Muscle of arm (tissue), 12 donors: Measurements from ENCODE around the gene AJUBA. TPM values are rescaled to one million over a fixed set of nuclear protein-coding genes. Genes with fewer than 3 reads are reported as not detected.
"Not testable (repeated sequence)": the region's sequence is repeated elsewhere in the genome, so short reads cannot be mapped to it uniquely, and the experiment has no call there.

Source experiments
- DNase-seq: peaks from one replicate; pipeline ENCODE4 v3.0.0-alpha.2; 2013
- polyA plus RNA-seq, 12 donors: library from polyadenylated mRNA; unstranded; fragments of 120-200 nt; gene quantifications; one replicate each; pipeline ENCODE4 v1.2.1, GENCODE V29; 2013; ENCODE audit not compliant: insufficient read length in 12 of 12

The AJUBA gene
- polyA plus RNA-seq, 12 donors = 36.7 to 167 (median 42.0) TPM

- DNase-seq = no peak
These were observed 26.4 kb downstream of the AJUBA start for GRCh38 chr14:22955702-22956569.

DNA sequence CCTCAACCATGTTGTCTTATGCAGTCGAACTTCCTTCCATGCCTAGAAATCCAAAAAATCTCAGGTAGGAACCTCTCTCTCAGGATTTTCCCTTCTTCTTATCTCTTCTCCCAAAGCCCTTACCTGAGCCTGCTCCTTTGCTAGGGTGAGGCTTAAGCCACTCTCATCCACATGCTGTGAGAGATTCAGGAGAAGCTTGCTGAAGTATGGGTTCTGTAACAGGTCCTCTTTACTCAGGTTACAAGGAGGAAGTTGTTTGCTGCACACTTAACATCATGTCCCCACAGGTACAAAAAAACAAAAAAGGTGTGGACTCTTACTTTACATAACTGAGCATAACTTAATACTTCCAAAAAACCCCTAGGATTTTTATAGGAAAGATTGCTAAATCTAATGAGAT lies 29.9 kb downstream of the AJUBA start:
- no peak for DNase-seq

GRCh38 chr14:22951795-22952194 lies 30.6 kb downstream of the AJUBA start:
- not testable (repeated sequence) for DNase-seq

GRCh38 chr14:22945642-22946041 lies 36.7 kb downstream of the AJUBA start:
- DNase-seq = no peak

- no peak for DNase-seq
These were observed 42.7 kb downstream of the AJUBA start for GRCh38 chr14:22939684-22940083.

DNA sequence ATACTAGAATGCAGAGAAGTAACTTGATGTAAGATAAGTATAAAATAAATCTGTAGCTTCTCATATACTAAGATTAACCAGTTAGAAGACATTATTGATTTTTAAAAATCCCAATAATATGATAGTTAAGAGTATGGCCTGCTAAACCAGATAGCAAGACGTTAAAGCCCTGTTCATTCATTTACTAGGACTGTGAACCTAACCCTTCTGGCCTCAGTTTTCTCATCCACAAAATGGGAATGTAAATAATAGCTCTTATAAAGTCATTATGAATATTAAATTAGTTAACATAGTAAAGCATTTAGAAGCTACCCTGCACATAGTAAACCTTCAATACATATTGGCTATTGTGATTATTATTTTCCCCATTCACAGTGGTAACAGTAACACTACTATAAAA lies 47.2 kb downstream of the AJUBA start:
- no peak for DNase-seq

- no peak for DNase-seq
These were observed 50.2 kb downstream of the AJUBA start for GRCh38 chr14:22932146-22932545.

DNA sequence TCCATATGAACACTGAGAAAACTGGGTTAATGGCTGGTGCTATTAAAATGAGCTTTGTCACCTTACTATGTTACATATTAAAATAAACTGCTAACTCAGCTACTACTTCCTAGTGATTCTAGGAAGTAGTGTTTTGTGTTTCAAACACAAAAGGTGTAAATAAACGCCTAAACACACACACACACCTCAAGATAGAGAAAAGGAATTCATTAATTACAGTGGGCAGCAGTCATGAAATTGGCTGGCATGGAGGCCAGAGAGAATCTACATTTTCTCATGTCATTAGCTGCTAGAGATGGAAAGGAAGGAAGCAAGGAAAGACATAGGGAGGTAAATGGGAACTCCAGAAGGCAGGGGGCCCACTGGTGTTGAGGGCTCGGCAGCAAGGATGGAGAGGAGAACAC lies 52.4 kb downstream of the AJUBA start:
- no peak for DNase-seq

- DNase-seq = peak; percentile 99
These were observed 53.0 kb downstream of the AJUBA start, which contains the start of gene PRMT5 for GRCh38 chr14:22929104-22929960. Gene PRMT5, minus strand, starts transcription at chr14:22929376. Its CDS starts 15 bp downstream, at chr14:22929361.

DNA sequence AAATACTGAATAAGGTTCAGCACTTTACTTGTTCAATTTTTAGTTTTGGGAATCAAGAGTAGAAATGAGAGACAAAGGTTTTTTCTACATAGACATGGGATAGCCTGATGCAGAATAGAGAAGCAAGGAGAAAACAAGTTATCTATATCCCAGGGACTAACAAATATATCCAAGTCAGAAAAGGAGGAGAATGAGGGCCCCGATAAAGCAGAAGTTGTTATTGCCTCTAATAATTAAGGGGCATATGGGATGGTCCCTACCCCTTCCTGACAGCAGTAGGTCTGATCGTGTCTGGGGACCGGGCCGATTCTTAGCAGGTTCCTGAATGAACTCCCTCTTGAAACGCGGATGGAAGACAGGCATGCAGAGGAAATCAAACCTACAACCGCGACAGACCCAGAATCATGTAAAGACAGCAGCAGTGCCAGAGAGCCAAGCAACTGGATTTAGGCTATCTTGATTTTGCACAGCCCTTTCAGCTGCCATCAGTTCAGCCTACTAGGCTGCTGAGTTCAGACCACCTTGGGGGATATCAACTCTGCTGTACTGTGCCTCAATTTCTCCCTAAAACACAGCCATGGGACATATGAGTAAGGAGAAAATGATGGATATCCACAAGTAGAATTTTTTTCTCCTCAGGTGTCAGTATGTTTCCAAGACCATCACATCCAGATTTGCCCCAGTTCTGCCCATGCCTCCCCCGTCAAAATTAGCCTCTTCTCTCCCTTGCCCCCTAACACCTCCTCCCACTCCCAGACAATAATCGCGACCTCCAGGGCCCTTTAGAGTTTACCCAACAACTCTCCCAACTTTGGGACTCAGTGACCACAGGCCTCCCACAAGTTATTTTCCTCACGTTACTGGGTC lies 53.9 kb downstream of the AJUBA start:
- DNase-seq = no peak

GRCh38 chr14:22926316-22926715 lies 56.0 kb downstream of the AJUBA start:
- no peak for DNase-seq

DNA sequence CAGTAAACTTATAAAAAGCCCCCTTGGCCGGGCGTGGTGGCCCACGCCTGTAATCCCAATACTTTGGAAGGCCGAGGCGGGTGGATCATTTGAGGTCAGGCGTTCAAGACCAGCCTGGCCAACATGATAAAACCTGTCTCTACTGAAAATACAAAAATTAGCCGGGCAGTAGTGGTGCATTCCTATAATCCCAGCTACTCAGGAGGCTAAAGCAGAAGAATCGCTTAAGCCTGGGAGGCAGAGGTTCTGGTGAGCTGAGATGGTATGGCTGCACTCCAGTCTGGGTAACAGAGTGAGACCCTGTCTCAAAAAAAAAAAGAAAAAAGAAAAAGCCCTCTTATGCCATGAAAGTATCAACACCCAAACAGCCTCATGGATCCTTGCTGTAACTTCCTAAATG lies 56.8 kb downstream of the AJUBA start:
- no peak for DNase-seq

GRCh38 chr14:22923746-22924145 lies 58.6 kb downstream of the AJUBA start:
- no peak for DNase-seq

- no peak for DNase-seq
These were observed 60.1 kb downstream of the AJUBA start for GRCh38 chr14:22922294-22922693.

Other genes with a start within 250 kb of the AJUBA start
- 100 to 1,000 TPM in 11 of 12 donors, not detected in 1; 150 to 268 (median 226) TPM for gene OXA1L, start 215.9 kb downstream of the AJUBA start, polyA plus RNA-seq
- 10 to 100 TPM in 11 of 12 donors, not detected in 1; 14.0 to 34.9 (median 26.6) TPM for gene SLC7A7, start 167.1 kb downstream of the AJUBA start, polyA plus RNA-seq
- 10 to 100 TPM in 11 of 12 donors, not detected in 1; 52.5 to 71.0 (median 60.1) TPM for gene MRPL52, start 152.7 kb downstream of the AJUBA start, polyA plus RNA-seq
- gene MMP14, start 146.0 kb downstream of the AJUBA start, polyA plus RNA-seq = 100 to 1,000 TPM in 11 of 12 donors, not detected in 1; 114 to 285 (median 170) TPM
- 10 to 100 TPM in 11 of 12 donors, not detected in 1; 29.7 to 49.0 (median 37.2) TPM for gene LRP10, start 110.8 kb downstream of the AJUBA start, polyA plus RNA-seq
- gene REM2, start 99.3 kb downstream of the AJUBA start, polyA plus RNA-seq = under 1 TPM in 8 of 12 donors, not detected in 4; 0.09 to 0.46 (median 0.14) TPM
- gene RBM23, start 63.4 kb downstream of the AJUBA start, polyA plus RNA-seq = 10 to 100 TPM in 11 of 12 donors, not detected in 1; 48.3 to 86.1 (median 57.0) TPM
- gene PRMT5, start 53.2 kb downstream of the AJUBA start, polyA plus RNA-seq = 10 to 100 TPM in 11 of 12 donors, not detected in 1; 54.0 to 87.0 (median 73.5) TPM
- gene HAUS4, start 25.5 kb downstream of the AJUBA start, polyA plus RNA-seq = 10 to 100 TPM in 11 of 12 donors, not detected in 1; 29.2 to 54.0 (median 40.1) TPM
- gene C14orf93, start 27.6 kb upstream of the AJUBA start, polyA plus RNA-seq = 10 to 100 TPM in 8 of 12 donors, 1 to 10 TPM in 3, not detected in 1; 8.9 to 17.0 (median 11.6) TPM
- 100 to 1,000 TPM in 11 of 12 donors, not detected in 1; 111 to 238 (median 212) TPM for gene PSMB5, start 52.3 kb upstream of the AJUBA start, polyA plus RNA-seq
- gene PSMB11, start 59.7 kb upstream of the AJUBA start, polyA plus RNA-seq = not detected
- 10 to 100 TPM in 2 of 12 donors, 1 to 10 TPM in 9, not detected in 1; 2.3 to 12.5 (median 3.7) TPM for gene CDH24, start 75.0 kb upstream of the AJUBA start, polyA plus RNA-seq
- gene ACIN1, start 112.6 kb upstream of the AJUBA start, polyA plus RNA-seq = 100 to 1,000 TPM in 11 of 12 donors, not detected in 1; 108 to 284 (median 129) TPM
- 10 to 100 TPM in 11 of 12 donors, not detected in 1; 30.8 to 62.2 (median 50.8) TPM for gene C14orf119, start 113.0 kb upstream of the AJUBA start, polyA plus RNA-seq
- gene CIROP, start 122.4 kb upstream of the AJUBA start, polyA plus RNA-seq = under 1 TPM in 1 of 12 donors, not detected in 11; 0.07 TPM
- under 1 TPM in 4 of 12 donors, not detected in 8; 0.08 to 0.61 (median 0.13) TPM for gene CEBPE, start 136.7 kb upstream of the AJUBA start, polyA plus RNA-seq
- 10 to 100 TPM in 2 of 12 donors, 1 to 10 TPM in 9, not detected in 1; 2.6 to 29.0 (median 4.2) TPM for gene SLC7A8, start 201.1 kb upstream of the AJUBA start, polyA plus RNA-seq